Activated T-cell treated with anti-CD3 and anti-CD28 coated beads for 48 hours (primary cell): ENCODE data around the gene COL20A1.
"Not testable (repeated sequence)": the region's sequence is repeated elsewhere in the genome, so short reads cannot be mapped to it uniquely, and the experiment has no call there.

Experiments used
- DNase-seq: peaks from one replicate; pipeline ENCODE4 v3.0.0-alpha.2; 2020; ENCODE audit warnings: low read depth

COL20A1 gene

DNA sequence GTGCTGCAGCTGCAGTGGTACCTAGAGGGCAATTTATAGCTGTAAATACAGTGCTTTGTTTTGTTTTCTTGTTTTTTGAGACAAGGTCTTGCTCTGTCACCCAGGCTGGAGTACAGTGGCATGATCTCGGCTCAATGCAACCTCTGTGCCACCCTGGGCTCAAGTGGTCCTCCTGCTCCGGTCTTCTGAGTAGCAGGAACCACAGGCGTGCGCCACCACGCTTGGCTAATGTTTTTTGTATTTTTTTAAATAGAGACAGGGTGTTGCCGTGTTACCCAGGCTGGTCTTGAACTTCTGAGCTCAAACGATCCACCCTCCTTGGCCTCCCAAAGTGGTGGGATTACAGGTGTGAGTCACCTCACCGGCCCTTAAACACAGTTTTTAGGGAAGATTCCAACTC, 41.4 kb downstream of the COL20A1 start:
- no peak for DNase-seq

DNA sequence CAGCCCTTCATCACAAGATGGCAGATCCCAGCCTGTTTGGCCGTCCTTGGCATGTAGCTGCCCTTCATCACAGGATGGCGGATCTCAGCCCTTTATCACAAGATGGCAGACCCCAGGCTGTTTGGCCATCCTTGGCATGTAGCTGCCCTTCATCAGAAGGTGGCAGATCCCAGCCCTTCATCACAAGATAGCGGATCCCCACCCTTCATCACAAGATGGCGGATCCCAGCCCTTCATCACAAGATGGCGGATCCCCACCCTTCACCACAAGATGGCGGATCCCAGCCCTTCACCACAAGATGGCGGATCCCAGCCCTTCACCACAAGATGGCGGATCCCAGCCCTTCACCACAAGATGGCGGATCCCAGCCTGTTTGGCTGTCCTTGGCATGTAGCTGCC, 42.1 kb downstream of the COL20A1 start:
- not testable (repeated sequence) for DNase-seq

DNA sequence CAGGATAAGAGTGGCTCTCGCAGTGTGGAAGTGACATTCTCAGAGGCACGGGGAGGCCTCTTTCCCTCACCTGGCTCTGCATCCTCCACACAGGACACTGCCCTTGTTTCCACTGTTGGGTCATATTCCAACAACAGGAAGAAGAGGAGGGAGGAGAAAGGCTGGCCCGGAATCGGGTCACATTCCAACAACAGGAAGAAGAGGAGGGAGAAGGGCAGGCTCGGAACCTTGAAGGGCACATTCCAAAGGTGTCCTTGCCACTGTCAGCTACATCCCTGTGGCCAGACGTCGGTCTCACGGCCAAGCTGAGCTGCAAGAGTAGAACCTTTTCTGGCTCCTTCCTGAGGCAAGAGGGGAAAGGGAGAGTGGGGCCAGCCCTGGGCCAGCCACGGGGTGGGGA, 42.7 kb downstream of the COL20A1 start:
- no peak for DNase-seq

DNA sequence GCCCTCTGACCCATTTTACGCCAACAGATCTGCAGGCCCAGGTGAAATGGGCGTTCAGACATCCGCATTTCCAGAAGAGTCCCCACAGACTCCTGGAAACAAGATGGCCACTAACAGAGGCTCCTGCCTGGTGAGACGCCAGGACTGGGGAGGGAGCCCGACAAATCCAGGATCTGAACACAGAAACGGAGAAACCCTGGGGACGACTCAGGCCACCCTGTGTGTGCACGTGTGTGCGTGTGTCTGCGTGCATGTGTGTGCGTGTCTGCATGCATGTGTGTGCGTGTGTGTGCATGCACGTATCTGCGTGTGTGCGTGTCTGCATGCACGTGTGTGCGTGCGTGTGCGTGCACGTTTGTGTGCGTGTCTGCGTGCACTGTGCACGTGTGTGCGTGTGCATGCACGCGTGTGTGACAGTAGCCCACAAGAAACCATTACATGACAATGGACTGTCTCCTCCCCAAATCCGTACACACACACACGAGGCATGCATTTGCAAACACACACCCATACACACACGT, 43.3 kb downstream of the COL20A1 start:
- DNase-seq: no peak

DNA sequence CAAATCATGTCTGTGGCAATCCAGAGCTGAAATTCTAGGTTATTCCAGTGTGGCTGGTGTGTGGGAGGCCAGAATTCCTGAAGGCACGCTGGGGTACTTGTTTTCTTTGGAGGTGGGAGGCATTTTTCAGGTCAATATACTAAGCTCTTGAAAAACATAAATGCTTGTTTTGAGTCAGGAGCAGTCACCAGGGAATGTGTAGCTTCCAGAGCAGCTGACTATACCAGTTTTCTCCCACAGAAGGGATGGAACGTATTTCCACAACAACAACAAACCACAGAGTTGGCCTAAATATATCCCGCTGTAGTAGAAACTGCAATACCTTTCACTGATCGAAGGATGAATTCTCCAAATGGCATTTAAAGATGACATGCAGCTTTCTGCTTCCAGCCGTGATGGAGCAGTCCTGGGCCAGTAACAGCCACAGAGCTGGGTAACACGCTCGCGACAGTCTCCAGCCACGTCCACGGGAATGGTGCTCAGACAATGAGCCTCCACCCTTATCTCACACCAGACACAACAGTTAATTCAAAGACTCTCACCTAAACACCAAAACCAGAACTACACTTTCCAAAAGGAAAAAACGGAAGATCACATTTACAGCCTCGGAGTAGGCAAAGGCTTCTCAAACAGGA, 44.9 kb downstream of the COL20A1 start:
- no peak for DNase-seq

DNA sequence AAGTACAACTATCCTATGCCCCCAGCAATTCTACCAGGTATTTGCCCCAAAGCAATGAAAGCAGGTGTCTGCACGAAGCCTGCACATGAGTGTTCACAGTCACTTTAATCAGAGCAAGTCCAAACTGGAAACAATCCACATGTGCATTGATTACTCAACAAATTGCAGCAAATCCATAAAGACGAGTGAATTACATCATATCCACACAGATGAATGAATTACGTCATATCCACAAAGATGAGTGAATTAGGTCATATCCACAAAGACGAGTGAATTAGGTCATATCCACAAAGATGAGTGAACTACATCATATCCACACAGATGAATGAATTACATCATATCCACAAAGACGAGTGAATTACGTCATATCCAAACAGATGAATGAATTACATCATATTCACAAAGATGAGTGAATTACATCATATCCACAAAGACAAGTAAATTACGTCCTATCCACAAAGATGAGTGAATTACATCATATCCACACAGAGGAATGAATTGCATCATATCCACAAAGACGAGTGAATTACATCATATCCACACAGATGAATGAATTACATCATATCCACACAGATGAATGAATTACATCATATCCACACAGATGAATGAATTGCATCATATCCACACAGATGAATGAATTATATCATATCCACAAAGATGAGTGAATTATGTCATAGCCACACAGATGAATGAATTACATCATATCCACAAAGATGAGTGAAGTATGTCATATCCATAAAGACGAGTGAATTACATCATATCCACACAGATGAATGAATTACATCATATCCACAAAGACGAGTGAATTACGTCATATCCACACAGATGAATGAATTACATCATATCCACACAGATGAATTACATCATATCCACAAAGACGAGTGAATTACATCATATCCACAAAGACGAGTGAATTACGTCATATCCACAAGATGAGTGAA, 46.4 kb downstream of the COL20A1 start:
- DNase-seq: not testable (repeated sequence)

DNA sequence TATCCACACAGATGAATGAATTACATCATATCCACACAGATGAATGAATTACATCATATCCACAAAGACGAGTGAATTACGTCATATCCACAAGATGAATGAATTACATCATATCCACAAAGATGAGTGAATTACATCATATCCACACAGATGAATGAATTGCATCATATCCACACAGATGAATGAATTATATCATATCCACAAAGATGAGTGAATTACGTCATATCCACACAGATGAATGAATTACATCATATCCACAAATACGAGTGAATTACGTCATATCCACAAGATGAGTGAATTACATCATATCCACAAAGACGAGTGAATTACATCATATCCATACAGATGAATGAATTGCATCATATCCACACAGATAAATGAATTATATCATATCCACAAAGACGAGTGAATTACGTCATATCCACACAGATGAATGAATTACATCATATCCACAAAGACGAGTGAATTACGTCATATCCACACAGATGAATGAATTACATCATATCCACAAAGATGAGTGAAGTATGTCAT, 47.2 kb downstream of the COL20A1 start:
- not testable (repeated sequence) for DNase-seq

DNA sequence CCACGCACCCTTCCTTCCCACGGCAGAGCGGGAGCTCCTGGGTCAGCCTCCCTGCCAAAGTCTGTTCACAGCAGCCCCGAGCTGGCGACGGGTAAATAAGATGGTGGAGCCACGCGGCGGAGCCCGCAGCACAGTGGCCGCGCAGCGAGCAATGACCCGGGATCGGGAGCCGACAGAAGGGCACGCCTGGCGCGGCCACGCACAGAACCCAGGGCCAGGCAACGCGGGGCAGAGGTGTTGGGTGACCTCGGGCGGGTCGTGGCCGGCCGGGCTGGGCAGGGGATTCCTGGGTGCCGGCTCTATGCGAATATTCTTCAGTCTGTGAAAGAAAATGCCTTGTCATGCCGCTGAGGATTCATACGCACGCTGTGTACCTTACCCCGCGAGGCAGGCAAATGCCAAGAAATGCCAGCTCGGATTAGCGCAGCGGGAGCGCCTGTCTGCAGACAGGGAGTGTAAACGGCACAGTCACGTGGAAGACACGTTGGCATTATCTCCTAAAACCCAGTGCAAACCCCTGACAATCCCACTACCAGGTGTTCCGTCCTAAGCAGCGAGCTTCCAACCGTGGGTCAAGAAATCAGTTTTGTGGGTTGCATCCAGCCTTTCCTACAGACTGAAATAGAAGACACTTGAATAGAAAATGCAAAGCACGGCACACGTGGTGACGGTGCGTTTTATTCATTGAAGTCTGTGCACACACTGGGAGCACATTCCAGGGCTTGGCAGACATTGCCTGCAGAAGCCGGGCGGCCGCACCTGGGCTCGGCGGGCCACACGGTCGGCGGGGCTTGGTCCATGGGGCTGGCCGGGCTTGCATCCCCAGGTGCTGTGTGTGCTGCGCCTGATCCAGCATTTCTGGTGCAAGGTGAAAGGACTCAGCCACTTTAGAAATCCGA, 49.8 kb downstream of the COL20A1 start:
- no peak for DNase-seq

DNA sequence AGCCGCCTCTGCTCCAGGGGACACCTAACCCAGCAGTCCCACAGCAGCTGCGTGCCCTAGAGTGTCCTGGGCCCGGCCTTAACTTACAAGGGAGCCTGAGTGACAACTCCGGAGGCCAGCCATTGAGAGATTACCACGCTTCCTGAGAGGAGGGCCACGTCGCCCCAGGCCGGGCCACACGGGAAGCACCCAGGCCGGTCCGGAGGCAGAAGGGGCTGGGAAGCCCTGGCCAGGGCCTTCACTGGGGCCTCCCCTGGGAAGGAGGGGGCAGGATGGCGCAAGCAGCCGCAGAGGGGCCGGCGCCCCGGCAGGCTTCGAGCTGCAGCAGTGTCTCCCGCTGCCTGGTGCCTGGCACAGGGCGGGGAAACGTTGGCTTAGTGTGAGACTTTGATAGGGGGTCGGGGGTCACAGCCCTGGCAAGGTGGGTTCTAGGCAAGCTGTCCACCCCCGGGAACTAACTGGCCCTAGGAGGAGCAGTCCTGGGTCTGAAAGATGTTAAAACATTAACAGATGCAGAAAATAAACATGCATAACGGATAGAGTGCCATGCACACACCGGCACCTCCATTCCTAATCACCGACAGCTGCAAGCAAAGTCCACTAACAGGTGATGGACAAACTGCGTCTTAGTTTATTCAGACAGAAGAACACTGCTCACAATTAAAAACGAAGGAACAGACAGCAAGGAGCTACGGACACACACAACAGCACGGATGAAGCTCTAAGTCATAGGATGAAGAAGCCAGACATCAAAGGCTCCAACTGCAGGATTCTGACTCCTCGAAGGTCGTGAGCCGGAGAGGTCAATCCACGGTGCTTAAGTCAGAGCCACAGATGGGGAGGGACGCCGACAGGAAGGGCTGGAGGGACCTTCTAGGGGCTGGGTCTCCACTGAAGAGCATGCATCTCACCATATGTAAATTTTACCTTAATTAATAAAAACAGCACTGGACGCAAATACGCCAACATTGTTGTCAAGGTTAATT, 50.8 kb downstream of the COL20A1 start:
- no peak for DNase-seq

DNA sequence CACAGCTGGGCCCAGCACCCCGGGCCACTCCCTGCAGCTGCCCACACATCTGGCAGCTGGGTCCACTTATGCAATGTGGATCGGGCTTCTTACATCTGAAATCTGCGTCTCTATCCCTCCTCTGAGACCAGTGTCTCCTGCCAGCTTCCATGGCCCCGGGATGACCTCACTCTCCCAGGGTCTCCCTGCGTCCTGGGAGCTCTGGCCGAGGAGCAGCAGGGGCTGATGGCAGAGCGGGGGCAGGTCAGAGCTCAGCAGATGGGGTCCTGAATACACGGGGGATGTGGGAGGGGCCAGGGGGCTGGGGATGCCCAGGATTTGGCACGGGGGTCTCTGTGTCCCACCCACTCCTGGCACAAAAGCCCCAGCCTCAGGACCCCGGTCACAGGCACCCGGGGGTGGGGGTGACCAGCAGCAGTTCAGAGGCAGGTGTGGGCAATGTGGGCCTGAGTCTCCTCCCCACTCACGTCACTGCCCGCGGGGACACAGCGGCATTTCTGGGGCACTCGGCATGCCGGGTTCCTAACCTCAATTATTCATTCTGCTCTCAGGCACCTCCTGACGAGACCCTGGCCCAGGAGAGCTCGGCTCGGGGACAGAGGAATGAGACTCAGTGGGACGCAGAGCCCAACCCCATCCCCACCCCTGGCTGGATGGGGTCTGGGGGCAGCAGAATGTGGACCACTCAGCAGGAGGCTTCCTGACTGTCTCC, 51.8 kb downstream of the COL20A1 start:
- no peak for DNase-seq

DNA sequence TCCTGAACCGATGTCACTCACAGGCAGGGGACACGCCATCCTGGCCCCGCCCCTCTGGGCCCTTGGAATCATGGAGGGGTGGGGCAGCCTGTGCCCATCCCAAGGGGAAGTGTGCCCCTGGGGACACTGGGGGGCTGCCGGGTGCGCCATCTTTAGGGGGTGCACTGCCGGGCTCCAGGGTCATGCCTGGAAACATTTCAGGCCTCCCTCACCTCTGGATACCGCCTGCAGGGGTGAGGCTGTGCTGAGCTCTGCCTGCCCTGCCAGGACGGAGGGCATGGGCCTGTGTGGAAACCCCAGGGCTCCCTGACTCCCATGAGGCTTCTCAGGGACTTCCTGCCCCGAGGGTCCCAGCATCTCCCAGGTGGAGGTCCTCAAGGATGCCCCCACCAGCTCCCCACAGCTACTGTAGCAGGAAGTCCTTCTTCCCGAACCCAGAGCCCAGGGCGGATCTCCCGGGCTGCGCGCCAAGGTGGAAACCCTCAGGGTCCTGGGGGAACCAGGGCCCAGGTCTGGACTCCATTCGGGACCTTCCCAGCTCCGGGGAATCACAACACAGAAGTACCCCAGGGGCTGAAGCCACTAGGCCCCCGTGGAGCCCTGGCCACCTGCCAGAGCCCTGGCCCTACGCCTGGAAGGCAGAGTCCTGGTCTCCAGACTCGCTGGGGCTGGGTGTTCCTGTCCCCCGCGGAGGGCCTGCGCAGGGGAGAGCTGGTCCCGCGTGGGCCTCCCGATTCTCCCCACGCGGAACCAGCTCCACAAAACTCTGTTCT, 52.5 kb downstream of the COL20A1 start:
- no peak for DNase-seq

DNA sequence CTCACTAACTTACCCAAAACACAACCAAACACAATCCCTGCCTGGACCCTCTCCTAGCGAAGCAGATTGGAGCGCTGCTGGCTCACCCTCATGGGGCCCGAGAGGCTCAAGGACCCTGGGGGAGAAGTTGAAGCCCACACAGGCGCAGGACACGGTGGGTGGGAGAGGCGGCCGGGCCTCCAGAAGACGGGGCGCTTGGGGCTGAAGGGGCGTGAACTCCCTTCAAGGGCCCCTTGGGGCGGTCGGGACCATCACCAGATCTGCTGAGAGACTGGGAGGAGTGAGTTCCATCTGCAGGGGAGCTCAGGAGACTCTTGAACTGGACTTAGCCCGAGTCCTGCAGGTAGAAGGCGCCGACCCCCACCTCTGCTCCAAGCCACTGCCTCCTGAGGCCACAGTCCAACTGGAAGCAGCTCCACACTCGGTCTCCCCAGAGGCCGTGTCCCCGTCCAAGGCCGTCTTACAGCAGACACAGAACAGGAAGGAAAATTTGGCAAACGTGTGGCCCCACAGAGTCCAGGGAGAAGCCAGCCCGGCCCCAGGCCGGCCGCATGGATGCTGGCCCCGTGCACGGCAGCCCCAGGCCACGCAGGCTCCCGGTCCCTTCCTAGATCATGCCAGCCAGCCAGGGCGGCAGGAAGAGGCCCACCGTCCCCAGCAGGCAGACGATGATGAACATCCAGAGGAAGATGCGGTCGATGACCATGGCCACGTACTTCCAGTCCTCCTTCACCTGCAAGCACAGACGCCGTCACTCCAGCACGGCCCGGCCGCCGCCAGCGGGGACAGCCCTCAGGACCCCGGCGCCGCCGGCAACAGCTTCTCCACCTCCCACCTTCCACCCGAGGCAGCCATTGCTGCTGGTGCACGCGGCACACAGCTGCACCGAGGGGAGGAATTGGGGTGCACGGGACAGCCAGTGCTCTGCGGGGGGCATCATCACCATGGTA, 53.4 kb downstream of the COL20A1 start:
- no peak for DNase-seq

DNA sequence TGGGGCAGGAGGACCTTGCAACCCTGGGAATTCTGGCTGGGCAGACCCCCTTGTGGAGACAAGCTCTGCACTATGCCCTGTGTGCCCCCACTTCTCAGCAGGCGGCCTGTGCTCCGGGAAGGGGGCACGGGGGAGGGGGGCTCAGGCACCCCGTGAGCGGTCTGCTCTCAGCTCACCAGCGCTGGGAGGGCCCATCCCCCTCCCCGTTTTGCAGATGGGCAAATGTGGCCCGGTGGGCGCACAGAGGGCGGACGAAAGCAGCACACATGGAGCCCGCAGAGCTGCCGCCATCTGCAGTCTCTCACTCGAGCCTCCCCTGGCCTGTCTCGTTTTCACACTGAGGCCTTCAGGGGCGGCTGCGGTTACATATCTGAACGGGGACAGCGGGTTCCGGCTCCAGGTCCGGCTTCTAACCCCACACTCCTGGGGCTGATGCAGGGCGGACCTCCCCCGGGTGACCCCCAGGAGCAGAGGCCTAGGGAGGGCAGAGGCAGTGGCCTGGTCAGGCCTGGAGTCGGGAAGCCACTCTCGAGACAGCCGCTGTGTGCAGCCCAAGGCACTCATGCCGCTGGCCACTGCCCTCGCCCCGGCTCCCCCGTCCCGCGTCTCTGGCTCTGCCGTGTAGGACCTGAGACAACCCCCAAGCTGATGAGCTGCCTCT, 54.2 kb downstream of the COL20A1 start:
- DNase-seq: no peak

DNA sequence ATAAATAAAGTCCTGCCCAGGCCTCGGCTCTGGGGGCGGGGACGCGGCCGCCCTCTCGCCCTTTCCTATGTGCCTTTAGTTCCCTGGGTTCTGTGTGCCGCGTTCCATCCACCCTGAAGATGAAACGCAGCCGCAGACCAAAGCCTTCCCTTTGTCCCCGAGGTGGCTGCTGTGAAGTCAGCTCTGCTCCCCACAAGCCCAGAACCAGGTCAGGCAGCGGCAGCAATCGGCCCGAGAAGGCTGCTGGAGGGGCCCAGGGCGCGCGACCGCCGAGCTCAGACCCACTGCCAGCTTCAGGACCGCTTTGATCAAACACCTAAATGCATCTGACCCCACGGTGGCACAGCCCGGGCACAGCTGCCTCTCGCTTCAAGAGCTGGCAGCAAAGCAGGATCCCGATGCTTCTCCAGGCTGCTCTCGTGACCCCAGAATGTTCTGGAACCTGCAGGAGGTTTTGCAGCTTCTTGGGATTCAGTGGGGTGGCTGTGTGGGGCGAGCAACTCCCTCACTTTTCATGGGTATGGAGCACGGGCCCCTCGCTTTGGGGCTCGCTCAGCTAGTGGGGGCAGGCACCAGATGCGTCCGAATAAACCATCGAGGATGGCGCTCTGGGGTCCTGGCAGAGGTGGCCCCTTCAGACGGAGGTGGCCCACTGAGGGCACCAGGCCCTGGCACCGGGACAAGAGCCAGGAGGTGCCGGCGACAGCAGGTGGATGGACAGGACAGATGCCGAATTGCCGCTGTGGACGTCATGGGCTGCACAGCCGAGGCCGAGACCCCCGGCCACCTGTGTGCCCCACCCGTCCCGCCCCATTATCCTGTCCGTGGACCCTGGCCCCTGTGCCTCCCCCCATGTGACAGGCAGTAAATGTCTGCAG, 55.2 kb downstream of the COL20A1 start:
- DNase-seq: no peak

DNA sequence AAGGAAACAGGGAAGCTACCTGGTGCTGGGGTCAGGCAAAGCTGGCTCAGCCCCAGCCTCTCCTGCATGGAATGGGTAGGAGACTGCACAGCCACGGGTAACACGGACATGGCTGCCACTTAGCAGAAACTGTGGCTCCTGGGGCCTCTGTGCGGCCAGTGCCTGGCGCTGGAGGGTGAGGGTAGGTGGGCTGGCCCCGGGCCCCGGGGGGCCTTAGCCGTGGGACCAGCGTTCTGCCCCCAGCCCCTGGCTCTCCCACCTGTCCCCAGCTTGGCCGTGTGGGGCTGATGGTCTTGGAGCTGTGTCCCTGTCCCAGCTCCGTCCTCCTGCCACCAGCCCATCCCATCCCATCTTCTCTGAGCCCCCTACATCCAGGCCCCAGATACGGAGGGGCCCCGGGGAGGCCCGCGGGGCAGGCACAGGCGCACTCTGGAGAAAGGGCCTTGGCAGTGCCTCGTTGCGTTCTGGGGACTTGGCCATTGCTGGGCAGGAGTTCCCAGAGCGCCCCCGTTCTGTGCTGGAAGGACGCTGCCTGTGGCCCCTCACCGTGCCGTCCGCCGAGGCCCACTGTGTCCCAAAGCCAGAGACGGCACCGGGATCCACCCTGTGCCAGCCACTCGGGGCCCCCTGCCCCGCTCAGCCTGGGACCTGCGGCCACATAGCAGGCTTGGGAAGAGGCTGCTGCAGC, 56.0 kb downstream of the COL20A1 start:
- DNase-seq: no peak

DNA sequence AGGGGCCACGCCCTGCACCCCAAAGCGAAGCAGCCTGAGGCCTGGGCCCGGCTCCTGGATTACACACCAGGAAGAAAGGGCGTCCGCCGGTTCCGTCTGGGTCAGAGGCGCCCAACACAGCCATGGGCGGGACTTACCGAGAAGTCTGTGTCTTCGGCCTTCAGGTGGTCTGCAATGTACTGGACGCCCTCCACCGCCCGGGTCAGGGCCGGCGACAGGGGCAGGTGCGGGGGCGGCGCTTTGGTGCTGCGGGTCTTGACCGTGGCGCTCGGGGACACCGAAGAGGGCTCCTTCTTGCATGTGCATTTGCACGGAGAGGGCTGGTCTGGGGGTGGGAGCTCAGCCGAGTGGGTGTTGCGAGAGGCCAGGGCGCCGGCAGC, 56.5 kb downstream of the COL20A1 start:
- DNase-seq: no peak
